Ovary (tissue), 9 donors: ENCODE measurements around the gene TEX2. TPM values are rescaled to one million over a fixed set of nuclear protein-coding genes. Genes with fewer than 3 reads are reported as not detected.

Experiments
- DNase-seq, 5 donors: peaks; one replicate each; pipeline ENCODE4 v3.0.0-alpha.2; 2019 to 2020
- H3K27ac ChIP-seq, 2 donors: fragments of 200-600 bp; one replicate each; pipeline versions ENCODE4 v1.5.1 to v1.8.0; 2019 to 2022
- H3K27me3 ChIP-seq: fragments of 200-600 bp; one replicate; pipeline ENCODE4 v1.8.0; 2022
- H3K36me3 ChIP-seq: fragments of 200-600 bp; sonication (generic); one replicate; pipeline ENCODE4 v1.5.1; 2019
- H3K4me1 ChIP-seq: one replicate; pipeline ENCODE4 v1.8.1; 2013; ENCODE audit warnings: mild to moderate bottlenecking, moderate library complexity; ENCODE audit not compliant: insufficient read depth
- H3K4me3 ChIP-seq: fragments of 200-600 bp; sonication (generic); one replicate; pipeline ENCODE4 v1.5.1; 2017
- H3K9me3 ChIP-seq, 2 donors: fragments of 200-600 bp in 1 of 2; sonication (generic) in 1 of 2; one replicate each; pipeline versions ENCODE4 v1.5.1 to v1.8.1; 2013 to 2019; ENCODE audit warnings: mild to moderate bottlenecking in 1 of 2, moderate library complexity in 1 of 2
- EP300 ChIP-seq: sonication (generic); formaldehyde crosslinking; IDR thresholded peaks from one replicate; pipeline ENCODE4 v1.6.1; 2017; ENCODE audit warnings: antibody characterized with exemption
- POLR2A ChIP-seq: fragments of 450-650 bp; IDR thresholded peaks from one replicate; pipeline ENCODE4 v1.6.1; 2017; ENCODE audit warnings: antibody characterized with exemption, mild to moderate bottlenecking, moderate library complexity
- WGBS, 3 donors: extraction: QIAGEN DNeasy Blood & Tissue Kit in 1 of 3; methylation state at CpG; one replicate each; pipeline versions ENCODE4 v1.1.5 to v1.1.7; 2013 to 2017; 5-methylcytosine and 5-hydroxymethylcytosine counted together
- intact Hi-C, 4 donors: fragments of 100-400 bp; cut with DNase I; formaldehyde crosslinking; loops; one replicate each; pipeline versions ENCODE4 v1.11.0 to v1.15.1; 2022 to 2023
- polyA plus RNA-seq, 2 donors: library from polyadenylated mRNA; stranded (reverse); fragments of 200-250 nt in 1 of 2; fragments of 350-450 nt in 1 of 2; fragmentation: Illumina TruSeq in 1 of 2; extraction: RNeasy Lipid Tissue Mini Kit (QIAGEN cat#74804) in 1 of 2; gene quantifications; one replicate each; pipeline ENCODE4 v1.2.3, GENCODE V29; 2013 to 2014
- total RNA-seq, 7 donors: library from RNA; depleted of rRNA in 2 of 7; stranded (reverse); fragments of >200 nt in 2 of 7; fragmentation: NEBNext Ultra II Directional in 3 of 7; extraction: Animal tissue kit (Norgen Biotek cat#: 25700) in 3 of 7; gene quantifications; one replicate each; pipeline versions ENCODE4 v1.1.0 to v1.2.4, GENCODE V29; 2016 to 2023
- TF ChIP-seq, protein P1 (sequence below), 3 donors: fragments of 450-650 bp in 2 of 3; fragments of 200-600 bp in 1 of 3; IDR thresholded peaks; one replicate each; pipeline versions ENCODE4 v1.5.1 to v1.8.0; 2016 to 2022; ENCODE audit warnings: antibody characterized with exemption in 3 of 3, mild to moderate bottlenecking in 1 of 3
- donor health status: DM: no; HTN: no; CAD: no; lungs with moderate emphysema.
- donor health status: DM: no; HTN: no; CAD: no.
- donor health status: Bipolar disorder and iron deficiency.
- donor health status: DM: yes; HTN: yes; CAD: no.
- donor health status: DM: no; HTN: no; CAD: no.
- donor health status: DM: yes; HTN: yes; CAD: no.

TEX2 gene
- total and polyA plus RNA-seq, 9 donors, result 13.9 to 36.7 (median 31.4) TPM

- WGBS, 3 donors, result 76 to 81% (median 79%) methylated on average over 4 of the region's 4 CpGs
- DNase-seq, result no peak
- no peak overlapping the region for H3K27ac ChIP-seq
These were observed 151.2 kb downstream of the TEX2 start for GRCh38 chr17:64111831-64112230.

GRCh38 chr17:64110379-64111152, 152.5 kb downstream of the TEX2 start:
- intact Hi-C loops, result no loop called here
- Histone ChIP-seq H3K36me3 (no peaks in the 10 kb centered on the region), H3K27me3 (no peaks in the 10 kb centered on the region), H3K27ac (no peak overlapping the region), H3K4me1 (peaks cover 4% of the 10 kb centered on the region), H3K9me3 (no peaks in the 10 kb centered on the region), H3K4me3 (no peak overlapping the region)
- no peak for DNase-seq
- WGBS, 3 donors, result 85 to 87% (median 87%) methylated on average over 12 of the region's 12 CpGs
- TF ChIP-seq POLR2A (no peak), EP300 (no peak)
- TF ChIP-seq, protein P1, sequence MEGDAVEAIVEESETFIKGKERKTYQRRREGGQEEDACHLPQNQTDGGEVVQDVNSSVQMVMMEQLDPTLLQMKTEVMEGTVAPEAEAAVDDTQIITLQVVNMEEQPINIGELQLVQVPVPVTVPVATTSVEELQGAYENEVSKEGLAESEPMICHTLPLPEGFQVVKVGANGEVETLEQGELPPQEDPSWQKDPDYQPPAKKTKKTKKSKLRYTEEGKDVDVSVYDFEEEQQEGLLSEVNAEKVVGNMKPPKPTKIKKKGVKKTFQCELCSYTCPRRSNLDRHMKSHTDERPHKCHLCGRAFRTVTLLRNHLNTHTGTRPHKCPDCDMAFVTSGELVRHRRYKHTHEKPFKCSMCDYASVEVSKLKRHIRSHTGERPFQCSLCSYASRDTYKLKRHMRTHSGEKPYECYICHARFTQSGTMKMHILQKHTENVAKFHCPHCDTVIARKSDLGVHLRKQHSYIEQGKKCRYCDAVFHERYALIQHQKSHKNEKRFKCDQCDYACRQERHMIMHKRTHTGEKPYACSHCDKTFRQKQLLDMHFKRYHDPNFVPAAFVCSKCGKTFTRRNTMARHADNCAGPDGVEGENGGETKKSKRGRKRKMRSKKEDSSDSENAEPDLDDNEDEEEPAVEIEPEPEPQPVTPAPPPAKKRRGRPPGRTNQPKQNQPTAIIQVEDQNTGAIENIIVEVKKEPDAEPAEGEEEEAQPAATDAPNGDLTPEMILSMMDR (IDR thresholded peaks at IDR 0.05), result no peak

More at GRCh38 chr17:64111831-64112230, 151.2 kb downstream of the TEX2 start:
- no peaks in the 10 kb centered on the region for H3K36me3 ChIP-seq
- intact Hi-C loops, result no loop called here
- H3K9me3 ChIP-seq, result no peaks in the 10 kb centered on the region
- H3K4me3 ChIP-seq, result no peak overlapping the region
- no peak for TF ChIP-seq POLR2A
- peaks cover 4% of the 10 kb centered on the region for H3K4me1 ChIP-seq
- H3K27me3 ChIP-seq, result no peaks in the 10 kb centered on the region

GRCh38 chr17:64109400-64109799, 153.7 kb downstream of the TEX2 start:
- DNase-seq, result no peak
- Histone ChIP-seq H3K27ac (no peak overlapping the region), H3K4me1 (peaks cover 2% of the 10 kb centered on the region), H3K9me3 (no peaks in the 10 kb centered on the region), H3K27me3 (no peaks in the 10 kb centered on the region), H3K4me3 (no peak overlapping the region), H3K36me3 (no peaks in the 10 kb centered on the region)
- no peak for TF ChIP-seq POLR2A
- TF ChIP-seq EP300, result no peak
- TF ChIP-seq, protein P1 (IDR thresholded peaks at IDR 0.05), result no peak
- WGBS, 3 donors, result 91 to 97% (median 97%) methylated on average over 5 of the region's 5 CpGs
- intact Hi-C loops, result no loop called here

- intact Hi-C loops, result no loop called here
- H3K4me3 ChIP-seq, result no peak overlapping the region
- H3K9me3 ChIP-seq, result no peaks in the 10 kb centered on the region
- no peak for DNase-seq
- H3K27me3 ChIP-seq, result no peaks in the 10 kb centered on the region
- peaks cover 2% of the 10 kb centered on the region for H3K4me1 ChIP-seq
- TF ChIP-seq EP300 (no peak), POLR2A (no peak)
- TF ChIP-seq, protein P1 (IDR thresholded peaks at IDR 0.05), result no peak
- no peaks in the 10 kb centered on the region for H3K36me3 ChIP-seq
- no peak overlapping the region for H3K27ac ChIP-seq
- 48 to 55% (median 54%) methylated on average over 5 of the region's 5 CpGs for WGBS, 3 donors
These were observed 155.4 kb downstream of the TEX2 start for GRCh38 chr17:64107500-64108236.

DNA sequence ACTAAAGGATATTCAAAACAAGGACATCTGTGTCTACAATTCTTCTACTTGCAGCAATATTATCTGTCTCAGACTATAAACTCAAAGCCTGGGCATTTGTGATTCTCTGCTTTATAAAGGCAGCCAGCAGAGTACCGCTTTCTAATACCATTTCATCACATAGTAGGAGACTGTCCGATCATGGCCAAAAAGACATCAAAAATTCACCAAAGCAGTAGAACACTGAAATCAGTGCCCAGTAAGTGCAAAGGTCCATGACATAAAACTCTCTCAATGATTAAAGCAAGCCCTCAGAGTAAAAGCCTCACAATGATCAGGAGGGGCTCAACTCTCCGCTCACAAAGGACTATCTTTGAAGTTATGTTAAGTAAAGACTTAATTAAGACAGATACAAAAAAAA, 156.1 kb downstream of the TEX2 start:
- Histone ChIP-seq H3K4me1 (peaks cover 2% of the 10 kb centered on the region), H3K4me3 (no peak overlapping the region), H3K9me3 (no peaks in the 10 kb centered on the region), H3K36me3 (no peaks in the 10 kb centered on the region), H3K27me3 (no peaks in the 10 kb centered on the region), H3K27ac (no peak overlapping the region)
- intact Hi-C loops, result no loop called here
- 78 to 90% (median 86%) methylated on average over 3 of the region's 3 CpGs for WGBS, 3 donors
- TF ChIP-seq, protein P1 (IDR thresholded peaks at IDR 0.05), result no peak
- TF ChIP-seq EP300 (no peak), POLR2A (no peak)
- no peak for DNase-seq
